GM12891 (cell line): ENCODE data around the gene STK36.

Source experiments
- DNase-seq: peaks from one replicate; pipeline ENCODE4 v3.0.0; 2011; ENCODE audit warnings: low spot score; ENCODE audit not compliant: insufficient read length
- FAIRE-seq: peaks from 2 replicates; lab custom pipeline; 2011; peaks lifted over from hg19 to GRCh38; lab: Jason Lieb, UNC
- PAX5 ChIP-seq: IDR thresholded peaks from 2 replicates; pipeline ENCODE4 v1.6.1; 2011; ENCODE audit warnings: low read length, moderate library complexity, mild to moderate bottlenecking; ENCODE audit not compliant: insufficient read depth, severe bottlenecking
- POLR2A ChIP-seq: IDR thresholded peaks from 2 replicates; pipeline ENCODE4 v1.6.1; 2011; ENCODE audit warnings: low read depth, low read length, control low read depth
- POLR2AphosphoS5 ChIP-seq: IDR thresholded peaks from 2 replicates; pipeline ENCODE4 v1.6.1; 2011; ENCODE audit warnings: low read depth, low read length, control low read depth
- POU2F2 ChIP-seq: IDR thresholded peaks from 2 replicates; pipeline ENCODE4 v1.6.1; 2011; ENCODE audit warnings: low read depth, mild to moderate bottlenecking, control low read depth, low read length, moderate library complexity
- SPI1 ChIP-seq: IDR thresholded peaks from 2 replicates; pipeline ENCODE4 v1.6.1; 2011; ENCODE audit warnings: low read depth, low read length, control low read depth
- TAF1 ChIP-seq: IDR thresholded peaks from 2 replicates; pipeline ENCODE4 v1.6.1; 2011; ENCODE audit warnings: low read depth, low read length, control low read depth

The STK36 gene

GRCh38 chr2:218736531-218736930 lies 64.6 kb downstream of the STK36 start:
- FAIRE-seq (no peak), DNase-seq (no peak)
- no peak for TF ChIP-seq SPI1
- TF ChIP-seq POU2F2, result no peak
- TF ChIP-seq PAX5, result no peak
- no peak for TF ChIP-seq POLR2AphosphoS5
- TF ChIP-seq POLR2A, result no peak
- no peak for TF ChIP-seq TAF1

GRCh38 chr2:218743068-218743467 lies 71.2 kb downstream of the STK36 start:
- DNase-seq (no peak), FAIRE-seq (peak; percentile 68)
- TF ChIP-seq SPI1 (peak; percentile 41; the same call in 1 of the 2 replicates), POLR2A (no peak)

GRCh38 chr2:218744615-218745014 lies 72.7 kb downstream of the STK36 start:
- no peak for FAIRE-seq
- no peak for DNase-seq
- TF ChIP-seq SPI1 (peak; percentile 25; the same call in 1 of the 2 replicates), POLR2A (no peak)

GRCh38 chr2:218745160-218745558 lies 73.3 kb downstream of the STK36 start:
- FAIRE-seq, result no peak
- TF ChIP-seq POLR2AphosphoS5 (no peak), SPI1 (peak; percentile 72), PAX5 (no peak), POU2F2 (no peak)
- no peak for DNase-seq

- FAIRE-seq (no peak), DNase-seq (no peak)
- no peak for TF ChIP-seq POU2F2
- TF ChIP-seq POLR2AphosphoS5, result no peak
- TF ChIP-seq TAF1, result no peak
- TF ChIP-seq PAX5, result no peak
- no peak for TF ChIP-seq SPI1
- TF ChIP-seq POLR2A, result no peak
Measured at GRCh38 chr2:218745559-218746469, 73.9 kb downstream of the STK36 start.

GRCh38 chr2:218746470-218746795 lies 74.5 kb downstream of the STK36 start:
- FAIRE-seq, result no peak
- no peak for DNase-seq
- TF ChIP-seq POU2F2, result no peak
- TF ChIP-seq POLR2AphosphoS5, result no peak

- FAIRE-seq, result no peak
- no peak for DNase-seq
- TF ChIP-seq TAF1, result no peak
- no peak for TF ChIP-seq PAX5
- TF ChIP-seq POU2F2, result no peak
- no peak for TF ChIP-seq POLR2A
- no peak for TF ChIP-seq SPI1
- no peak for TF ChIP-seq POLR2AphosphoS5
Measured at GRCh38 chr2:218746960-218747359, 75.1 kb downstream of the STK36 start.

GRCh38 chr2:218748741-218749441 lies 77.0 kb downstream of the STK36 start:
- DNase-seq (no peak), FAIRE-seq (no peak)
- no peak for TF ChIP-seq POU2F2
- no peak for TF ChIP-seq PAX5
- no peak for TF ChIP-seq TAF1
- no peak for TF ChIP-seq SPI1
- no peak for TF ChIP-seq POLR2A
- TF ChIP-seq POLR2AphosphoS5, result no peak
